Breast epithelium (tissue), 4 donors: Measurements from ENCODE around the gene NTN5. TPM values are rescaled to one million over a fixed set of nuclear protein-coding genes. Genes with fewer than 3 reads are reported as not detected.

Source experiments
- DNase-seq, 2 donors: peaks; one replicate each; pipeline ENCODE4 v3.0.0-alpha.2; 2019; ENCODE audit warnings: low spot score in 2 of 2
- H3K27ac ChIP-seq, 2 donors: fragments of 200-600 bp; sonication (generic) in 1 of 2; one replicate each; pipeline ENCODE4 v1.5.1; 2016 to 2019; ENCODE audit warnings: mild to moderate bottlenecking in 1 of 2
- H3K27me3 ChIP-seq, 2 donors: fragments of 200-600 bp; sonication (generic) in 1 of 2; one replicate each; pipeline versions ENCODE4 v1.5.1 to v1.6.0; 2017 to 2019; ENCODE audit warnings: control low read depth in 1 of 2, mild to moderate bottlenecking in 1 of 2
- H3K36me3 ChIP-seq: fragments of 200-600 bp; one replicate; pipeline ENCODE4 v1.5.1; 2019
- H3K4me1 ChIP-seq, 2 donors: fragments of 200-600 bp; sonication (generic); one replicate each; pipeline ENCODE4 v1.5.1; 2016 to 2019; ENCODE audit warnings: control low read depth in 1 of 2
- H3K4me3 ChIP-seq, 3 donors: fragments of 200-600 bp; sonication (generic); 1 replicate in 2 of 3; 2 replicates in 1 of 3; pipeline ENCODE4 v1.5.1; 2016 to 2019; ENCODE audit warnings: mild to moderate bottlenecking in 3 of 3, moderate library complexity in 2 of 3
- H3K9me3 ChIP-seq, 2 donors: fragments of 200-600 bp; sonication (generic) in 1 of 2; one replicate each; pipeline ENCODE4 v1.5.1; 2016 to 2019; ENCODE audit warnings: control low read depth in 1 of 2
- CTCF ChIP-seq, 3 donors: fragments of 450-650 bp; IDR thresholded peaks; one replicate each; pipeline ENCODE4 v1.5.1; 2016 to 2017; ENCODE audit warnings: antibody characterized with exemption in 3 of 3, mild to moderate bottlenecking in 3 of 3, moderate library complexity in 3 of 3
- POLR2A ChIP-seq: fragments of 450-650 bp; IDR thresholded peaks from one replicate; pipeline ENCODE4 v1.6.1; 2016; ENCODE audit warnings: antibody characterized with exemption, mild to moderate bottlenecking, moderate library complexity
- POLR2AphosphoS5 ChIP-seq, 3 donors: sonication (generic); formaldehyde crosslinking; IDR thresholded peaks; one replicate each; pipeline ENCODE4 v1.6.1; 2017; ENCODE audit warnings: antibody characterized with exemption in 3 of 3
- intact Hi-C: fragments of 100-400 bp; cut with DNase I; formaldehyde crosslinking; loops from one replicate; pipeline ENCODE4 v1.15.1; 2023; ENCODE audit warnings: low total_unique reads
- total RNA-seq, 3 donors: library from RNA; depleted of rRNA; stranded (reverse); fragments of >200 nt; gene quantifications; one replicate each; pipeline ENCODE4 v1.1.0, GENCODE V29; 2016

The NTN5 gene
- total RNA-seq, 3 donors from 2014 or later, result 0.64 to 2.9 (median 2.6) TPM

- Histone ChIP-seq H3K27me3 (no peaks in the 10 kb centered on the region), H3K4me1 (peaks cover 4 to 25% of the 10 kb centered on the region in 2 donors), H3K4me3 (peak overlapping the region; percentile 90 to 96 (median 93)), H3K27ac (peak overlapping the region; percentile 91 to 93), H3K9me3 (no peaks in the 10 kb centered on the region), H3K36me3 (no peaks in the 10 kb centered on the region)
- intact Hi-C loops, result no loop called here
- TF ChIP-seq CTCF (IDR thresholded peaks at IDR 0.05), result no peak
- TF ChIP-seq POLR2AphosphoS5 (IDR thresholded peaks at IDR 0.05), result no peak
- TF ChIP-seq POLR2A, result no peak
- no peak for DNase-seq
These were observed 54.4 kb downstream of the NTN5 start for GRCh38 chr19:48618278-48618915.

DNA sequence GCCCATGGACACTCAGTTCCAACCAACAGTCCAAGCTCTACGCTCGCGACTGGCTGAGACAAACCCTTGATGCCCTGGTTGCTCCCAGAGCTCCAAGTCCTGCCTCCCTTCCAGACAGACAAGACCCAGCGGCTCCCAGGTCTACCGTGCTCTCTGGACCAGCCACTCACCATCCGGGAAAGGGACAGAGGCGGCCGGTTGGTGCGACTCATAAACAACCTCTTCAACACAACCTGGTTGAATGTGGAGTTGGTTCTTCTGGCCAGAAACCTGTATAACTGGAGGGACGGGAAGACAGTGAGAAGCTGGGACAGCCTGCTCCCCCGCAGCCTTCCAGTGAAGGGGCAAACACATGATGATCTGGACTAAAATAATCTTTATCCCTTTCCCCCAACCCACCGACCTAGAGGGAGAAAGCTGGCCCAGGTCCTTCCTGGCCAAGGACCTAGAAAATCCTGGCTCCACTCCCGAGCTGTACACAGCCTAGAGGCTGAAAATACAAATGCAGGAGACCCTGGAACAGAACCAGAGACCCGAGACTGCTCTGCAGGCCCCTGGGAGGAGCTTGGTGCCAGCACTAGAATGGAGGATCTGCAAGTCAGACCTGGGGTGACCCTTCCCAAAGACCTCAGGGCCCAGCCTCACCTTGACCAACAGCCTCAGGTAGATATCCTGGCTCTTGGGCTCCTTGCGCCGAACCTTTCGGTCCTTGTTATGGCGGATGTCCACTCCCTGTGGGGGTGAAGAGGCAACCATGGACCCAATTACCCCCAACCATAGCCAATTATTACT lies 55.5 kb downstream of the NTN5 start:
- DNase-seq, result no peak
- H3K27ac ChIP-seq, result peak overlapping the region; percentile 91 to 93
- TF ChIP-seq POLR2A (no peak), POLR2AphosphoS5 (IDR thresholded peaks at IDR 0.05) (peak in 1 of 3 donors; percentile 44), CTCF (IDR thresholded peaks at IDR 0.05) (peak in 1 of 3 donors; percentile 15)
- peaks cover 4 to 27% of the 10 kb centered on the region in 2 donors for H3K4me1 ChIP-seq
- intact Hi-C loops, result no loop called here
- H3K4me3 ChIP-seq, result peak overlapping the region; percentile 90 to 96 (median 93)
- no peaks in the 10 kb centered on the region for H3K27me3 ChIP-seq
- no peaks in the 10 kb centered on the region for H3K36me3 ChIP-seq
- no peaks in the 10 kb centered on the region for H3K9me3 ChIP-seq

GRCh38 chr19:48616491-48617056 lies 56.2 kb downstream of the NTN5 start:
- no peak for TF ChIP-seq POLR2AphosphoS5 (IDR thresholded peaks at IDR 0.05)
- no peak for TF ChIP-seq POLR2A
- TF ChIP-seq CTCF (IDR thresholded peaks at IDR 0.05), result no peak
- H3K27me3 ChIP-seq, result no peaks in the 10 kb centered on the region
- H3K9me3 ChIP-seq, result no peaks in the 10 kb centered on the region
- intact Hi-C loops, result no loop called here
- no peaks in the 10 kb centered on the region for H3K36me3 ChIP-seq
- peak overlapping the region; percentile 91 to 93 for H3K27ac ChIP-seq
- DNase-seq, result no peak
- H3K4me3 ChIP-seq, result peak overlapping the region in 2 of 3 donors; percentile 90 to 96
- peaks cover 4 to 27% of the 10 kb centered on the region in 2 donors for H3K4me1 ChIP-seq

DNA sequence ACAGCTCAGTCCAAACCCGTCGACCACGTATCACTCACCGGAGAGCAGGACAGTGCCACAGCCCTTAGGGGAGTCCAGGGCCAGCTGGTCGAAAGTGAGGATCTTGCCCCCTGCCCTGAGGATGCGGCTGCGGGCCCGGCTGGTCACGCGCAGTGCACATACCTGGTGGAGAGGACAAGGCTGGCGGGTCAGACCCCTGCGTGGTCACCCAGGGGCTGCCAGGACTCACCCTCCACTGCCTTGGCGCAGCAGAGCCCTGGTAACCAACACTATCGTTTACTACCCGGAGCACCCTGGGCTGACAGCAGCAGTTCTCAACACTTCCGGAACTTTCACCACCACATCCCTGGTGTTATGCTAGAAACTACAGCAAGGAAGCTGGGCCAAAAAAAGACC lies 56.8 kb downstream of the NTN5 start:
- Histone ChIP-seq H3K27ac (peak overlapping the region; percentile 63 to 93), H3K36me3 (no peaks in the 10 kb centered on the region), H3K4me1 (peaks cover 4 to 27% of the 10 kb centered on the region in 2 donors), H3K9me3 (no peaks in the 10 kb centered on the region), H3K27me3 (no peaks in the 10 kb centered on the region), H3K4me3 (no peak overlapping the region)
- TF ChIP-seq POLR2AphosphoS5 (IDR thresholded peaks at IDR 0.05), result no peak
- no peak for TF ChIP-seq CTCF (IDR thresholded peaks at IDR 0.05)
- TF ChIP-seq POLR2A, result no peak
- intact Hi-C loops, result no loop called here
- DNase-seq, result no peak
